Dedifferentiated amniotic fluid mesenchymal stem cell (primary cell): ENCODE measurements around the gene ASNS.

Experiments
- DNase-seq: peaks from one replicate; pipeline ENCODE4 v3.0.0-alpha.2; 2016; ENCODE audit errors: extremely low spot score

The ASNS gene

DNA sequence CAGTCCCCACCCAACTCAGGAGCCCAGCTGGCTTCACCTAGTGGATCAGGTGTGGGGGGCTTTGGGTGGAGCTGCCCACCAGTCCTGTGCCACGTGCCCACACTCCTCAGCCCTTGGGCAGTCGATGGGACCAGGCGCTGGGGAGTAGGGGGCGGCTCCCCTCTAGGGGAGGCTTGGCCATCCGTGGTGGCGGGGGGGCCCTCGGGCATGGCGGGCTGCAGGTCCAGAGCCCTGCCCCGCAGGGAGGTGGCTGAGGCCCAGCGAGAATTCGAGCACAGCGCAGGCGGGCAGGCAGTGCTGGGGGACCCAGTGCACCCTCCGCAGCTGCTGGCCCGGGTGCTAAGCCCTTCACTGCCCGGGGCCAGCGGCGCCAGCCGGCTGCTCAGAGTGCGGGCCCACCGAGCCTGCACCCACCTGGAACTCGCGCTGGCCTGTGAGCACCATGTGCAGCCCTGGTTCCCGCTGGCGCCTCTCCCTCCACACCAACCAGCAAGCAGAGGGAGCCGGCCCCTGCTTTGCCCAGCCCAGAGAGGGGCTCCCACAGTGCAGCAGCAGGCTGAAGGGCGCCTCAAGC is 29.3 kb downstream of the ASNS start:
- DNase-seq: no peak

DNA sequence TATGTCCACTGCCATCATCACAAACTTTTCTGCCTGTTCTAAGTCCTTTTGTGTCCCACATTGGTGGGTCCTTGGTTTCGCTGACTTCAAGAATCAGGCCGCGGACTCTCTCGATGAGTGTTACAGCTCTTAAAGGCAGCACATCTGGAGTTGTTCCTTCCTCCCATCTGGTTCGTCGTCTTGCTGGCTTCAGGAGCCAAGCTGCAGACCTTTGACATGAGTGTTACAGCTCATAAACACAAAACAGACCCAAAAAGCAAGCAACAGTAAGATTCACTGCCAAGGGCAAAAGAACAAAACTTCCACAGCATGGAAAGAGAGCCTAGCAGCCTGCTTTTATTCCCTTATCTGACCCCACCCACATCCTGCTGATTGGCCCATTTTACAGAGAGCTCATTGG is 30.2 kb downstream of the ASNS start:
- no peak for DNase-seq

DNA sequence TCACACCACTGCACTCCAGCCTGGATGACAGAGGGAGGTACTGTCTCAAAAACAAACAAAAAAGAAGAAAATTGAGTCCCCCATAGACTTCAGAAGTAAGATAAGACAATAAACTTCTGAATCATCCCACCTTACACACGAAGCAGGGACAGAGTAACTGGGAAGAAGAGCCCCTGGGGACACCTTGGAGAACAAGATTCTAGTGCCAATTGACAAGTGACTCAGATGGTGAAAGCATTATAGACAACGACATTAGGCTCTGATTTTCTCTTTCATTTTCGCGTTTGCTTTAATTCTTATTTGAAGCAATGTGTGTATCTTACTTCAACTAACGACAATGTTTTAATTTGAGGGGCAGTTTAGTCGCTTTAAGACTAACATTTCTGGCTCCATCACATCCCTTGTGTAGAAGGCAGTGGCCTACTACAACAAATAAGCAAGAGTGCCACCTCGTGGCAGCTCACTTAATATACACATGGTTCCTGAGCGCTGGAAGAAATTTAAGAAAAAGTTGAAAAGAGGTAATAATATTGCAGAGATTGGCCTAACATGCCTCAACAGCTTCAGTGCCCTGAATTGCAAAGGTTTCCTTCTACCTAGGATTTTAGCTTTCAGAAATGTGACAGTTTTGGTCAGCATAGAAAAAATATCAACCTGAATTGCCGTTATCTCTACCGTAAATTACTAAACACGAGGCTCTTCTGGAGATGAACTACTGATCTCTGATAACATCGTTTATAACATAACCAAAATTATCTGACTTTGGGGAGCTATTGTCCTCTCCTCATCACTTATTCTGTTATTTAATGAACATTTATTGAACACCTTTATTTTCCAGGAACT is 36.7 kb downstream of the ASNS start:
- peak; percentile 55 for DNase-seq

DNA sequence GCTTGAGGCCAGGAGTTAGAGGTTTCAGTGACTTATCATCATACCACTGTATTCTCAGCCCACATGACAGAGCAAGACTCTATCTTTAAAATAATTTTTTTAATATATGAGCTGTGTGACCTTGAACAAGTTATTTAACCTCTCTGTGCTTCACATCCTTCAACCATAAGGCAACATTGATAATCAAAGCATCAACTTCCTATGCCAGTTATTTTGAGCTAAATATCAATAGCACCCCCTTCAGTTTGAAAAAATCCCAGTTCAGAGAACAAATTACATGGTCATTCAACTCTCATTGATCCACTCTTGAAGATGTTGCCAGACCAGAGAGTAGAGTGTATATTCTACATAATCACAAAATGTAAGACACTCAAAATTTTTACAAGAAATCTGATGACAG is 53.0 kb downstream of the ASNS start:
- DNase-seq: no peak

DNA sequence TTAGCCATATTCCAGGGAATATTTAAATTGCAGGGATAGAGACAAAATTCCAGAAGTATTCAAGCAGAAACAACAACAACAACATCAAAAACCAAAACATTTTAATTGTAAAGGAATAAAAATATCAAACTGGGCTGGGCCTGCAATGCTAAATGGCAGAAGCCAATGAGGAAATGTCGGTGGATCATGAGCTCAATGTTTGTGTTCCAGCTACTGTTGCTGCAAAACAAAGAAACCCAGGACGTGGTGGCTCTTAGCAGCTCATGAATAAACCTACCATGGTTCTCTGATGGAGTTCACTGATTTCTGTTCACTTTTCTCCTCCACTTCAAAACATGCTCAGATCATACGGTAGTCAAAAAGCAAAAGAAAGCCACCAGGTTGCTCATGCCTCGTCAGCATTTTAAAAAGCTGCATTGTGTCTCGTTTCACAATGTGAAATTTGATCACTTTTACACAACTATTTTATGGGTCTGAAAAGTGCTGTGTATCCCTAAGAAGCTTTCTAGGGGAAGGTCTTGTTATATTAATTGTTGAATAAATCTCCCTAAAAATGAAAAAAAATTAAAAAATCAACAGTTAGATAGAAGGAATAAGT is 54.0 kb downstream of the ASNS start:
- DNase-seq: no peak
